CD4-positive, alpha-beta memory T cell (primary cell): Measurements from ENCODE around the gene GAPDHS. TPM values are rescaled to one million over a fixed set of nuclear protein-coding genes. Genes with fewer than 3 reads are reported as not detected.

Source experiments
- CTCF ChIA-PET: fragments of 350-600 bp; sonication (Branson Sonifier 250); formaldehyde crosslinking; loops from one replicate; lab custom pipeline; 2021; ENCODE audit warnings: inconsistent platforms; ENCODE audit not compliant: partially characterized antibody; lab: Charles Lee
- POLR2A ChIA-PET: fragments of 350-600 bp; sonication (Branson Sonifier 250); formaldehyde crosslinking; loops from one replicate; lab custom pipeline; 2021; ENCODE audit not compliant: partially characterized antibody; lab: Charles Lee
- DNase-seq, 5 donors: peaks; one replicate each; pipeline versions ENCODE4 v3.0.0 to v3.0.0-alpha.2; 2020 to 2022; ENCODE audit warnings: mixed read lengths in 1 of 5
- H3K27ac ChIP-seq: one replicate; pipeline ENCODE4 v1.7.0; 2013; ENCODE audit warnings: low read depth, low read length
- H3K27me3 ChIP-seq: 2 replicates; pipeline ENCODE4 v1.7.0; 2013; ENCODE audit warnings: mild to moderate bottlenecking, low read length, moderate library complexity; ENCODE audit not compliant: insufficient read depth
- H3K36me3 ChIP-seq: 2 replicates; pipeline ENCODE4 v1.7.0; 2013; ENCODE audit warnings: mild to moderate bottlenecking, low read length, moderate library complexity; ENCODE audit not compliant: insufficient read depth
- H3K4me1 ChIP-seq: 2 replicates; pipeline ENCODE4 v1.7.0; 2013; ENCODE audit warnings: mild to moderate bottlenecking, low read length, moderate library complexity; ENCODE audit not compliant: insufficient read depth
- H3K4me3 ChIP-seq, 2 donors: one replicate each; pipeline ENCODE4 v1.7.0; 2013; ENCODE audit warnings: low read length in 2 of 2, mild to moderate bottlenecking in 1 of 2
- H3K9me3 ChIP-seq, 2 donors: one replicate each; pipeline ENCODE4 v1.7.0; 2013; ENCODE audit warnings: low read length in 2 of 2, control low read depth in 1 of 2; ENCODE audit not compliant: control insufficient read depth in 1 of 2
- H3K27ac Mint-ChIP-seq, 7 donors: one replicate each; pipeline ENCODE4 v1.8.0; 2020 to 2021; ENCODE audit warnings: mixed read lengths in 7 of 7, mild to moderate bottlenecking in 6 of 7, inconsistent platforms in 3 of 7, moderate library complexity in 3 of 7
- H3K27me3 Mint-ChIP-seq, 2 donors: one replicate each; pipeline ENCODE4 v1.8.0; 2020 to 2021; ENCODE audit warnings: mixed read lengths in 2 of 2
- H3K36me3 Mint-ChIP-seq, 2 donors: one replicate each; pipeline ENCODE4 v1.8.0; 2020 to 2021; ENCODE audit warnings: mixed read lengths in 2 of 2, inconsistent platforms in 1 of 2, mild to moderate bottlenecking in 1 of 2
- H3K4me1 Mint-ChIP-seq, 4 donors: one replicate each; pipeline ENCODE4 v1.8.0; 2020 to 2021; ENCODE audit warnings: mixed read lengths in 4 of 4, mild to moderate bottlenecking in 1 of 4
- H3K4me3 Mint-ChIP-seq, 8 donors: one replicate each; pipeline ENCODE4 v1.8.0; 2020 to 2021; ENCODE audit warnings: mixed read lengths in 8 of 8, mild to moderate bottlenecking in 7 of 8, moderate library complexity in 6 of 8, inconsistent platforms in 3 of 8
- H3K9me3 Mint-ChIP-seq, 8 donors: one replicate each; pipeline ENCODE4 v1.8.0; 2020 to 2021; ENCODE audit warnings: mixed read lengths in 8 of 8, mild to moderate bottlenecking in 5 of 8, inconsistent platforms in 3 of 8, moderate library complexity in 1 of 8
- intact Hi-C: fragments of 100-400 bp; cut with micrococcal nuclease; formaldehyde crosslinking; loops from one replicate; pipeline ENCODE4 v1.15.1; 2023
- polyA plus RNA-seq, 2 donors: library from polyadenylated mRNA; unstranded; fragments of 300-500 nt; fragmentation: Illumina TruSeq; gene quantifications; one replicate each; pipeline ENCODE4 v1.2.3, GENCODE V29; 2021
- total RNA-seq, 2 experiments: library from RNA; stranded (reverse); gene quantifications; one replicate each; pipeline ENCODE4 v1.2.3, GENCODE V29; 2021

The GAPDHS gene
- total and polyA plus RNA-seq, 4 experiments from 2014 or later: not detected

DNA sequence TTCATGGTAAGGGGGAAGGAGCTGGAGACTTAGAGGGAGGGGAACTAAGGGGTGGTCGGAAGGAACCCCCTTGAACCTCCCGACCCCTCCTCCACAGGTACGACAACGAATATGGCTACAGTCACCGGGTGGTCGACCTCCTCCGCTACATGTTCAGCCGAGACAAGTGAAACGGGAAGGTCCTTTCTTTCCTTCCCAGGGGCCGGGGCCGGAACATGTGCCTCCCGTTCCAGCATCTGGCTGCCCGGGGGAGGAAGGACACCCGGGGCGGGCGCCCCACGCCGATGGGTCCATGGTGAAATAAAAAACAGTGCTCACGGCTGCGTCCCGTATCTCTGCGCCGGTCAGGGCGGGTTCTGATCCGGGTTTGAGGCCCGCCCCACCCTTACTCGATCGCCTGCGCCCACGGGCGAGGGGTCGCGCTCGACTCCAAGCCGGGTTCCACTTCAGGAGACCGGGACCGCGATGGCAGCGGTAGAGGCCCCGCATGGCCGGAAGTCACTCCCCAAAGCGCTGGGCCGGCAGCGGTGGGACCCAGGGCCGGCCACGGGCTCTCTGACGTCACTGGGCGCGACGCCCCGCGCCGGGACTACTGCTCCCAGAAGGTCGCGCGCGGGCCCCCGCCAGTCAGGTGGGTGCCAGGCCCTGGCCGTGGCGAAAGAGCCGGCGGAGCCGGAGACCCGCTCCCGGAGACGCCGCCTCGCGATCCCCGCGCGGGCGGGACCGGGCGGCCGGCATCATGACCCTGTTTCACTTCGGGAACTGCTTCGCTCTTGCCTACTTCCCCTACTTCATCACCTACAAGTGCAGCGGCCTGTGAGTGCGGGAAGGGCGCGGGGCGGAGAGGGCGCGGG, 12.0 kb downstream of the GAPDHS start, which contains the start of gene TMEM147:
Gene TMEM147, plus strand, starts transcription at position 626 of the 854 bp plus-strand sequence. Its CDS starts 114 bp downstream, at position 740.
- H3K27me3 Mint-ChIP-seq: no peaks in the 10 kb centered on the region
- intact Hi-C loops: loop anchor here (1.0 to 5.0 kb wide), 4 partner anchors 67 to 172 kb away; partner anchors contain the start of genes COX6B1, HAUS5 and RBM42
- Histone ChIP-seq H3K4me3 (peak within 1 kb of the TSS; percentile 36 to 84), H3K9me3 (no peaks in the 10 kb centered on the region), H3K36me3 (no peaks in the 10 kb centered on the region), H3K27me3 (no peaks in the 10 kb centered on the region), H3K27ac (peak within 1 kb of the TSS; percentile 76), H3K4me1 (peaks cover 24% of the 10 kb centered on the region)
- ChIA-PET POLR2A (interaction anchor here (1.1 kb wide), 1 partner anchor 11 kb away, joined by 3 read pairs; no protein-coding TSS in a partner anchor), CTCF (no interaction called here)
- peak within 1 kb of the TSS; percentile 87 to 96 (median 93) for H3K27ac Mint-ChIP-seq
- peak within 1 kb of the TSS; percentile 87 to 92 (median 90) for H3K4me3 Mint-ChIP-seq
- H3K36me3 Mint-ChIP-seq: peaks cover 3 to 9% of the 10 kb centered on the region in 2 donors
- no peaks in the 10 kb centered on the region for H3K9me3 Mint-ChIP-seq
- H3K4me1 Mint-ChIP-seq: peaks cover 23 to 46% (median 33%) of the 10 kb centered on the region in 4 donors
- peak; percentile 68 to 76 (median 73) for DNase-seq

GRCh38 chr19:35545855-35546381, 12.7 kb downstream of the GAPDHS start:
- H3K9me3 Mint-ChIP-seq: no peaks in the 10 kb centered on the region
- Histone ChIP-seq H3K36me3 (no peaks in the 10 kb centered on the region), H3K27me3 (no peaks in the 10 kb centered on the region), H3K9me3 (no peaks in the 10 kb centered on the region), H3K27ac (peak overlapping the region; percentile 76), H3K4me1 (peaks cover 24% of the 10 kb centered on the region), H3K4me3 (peak overlapping the region; percentile 34 to 84)
- CTCF ChIA-PET: no interaction called here
- peaks cover 23 to 46% (median 33%) of the 10 kb centered on the region in 4 donors for H3K4me1 Mint-ChIP-seq
- H3K36me3 Mint-ChIP-seq: peaks cover 3 to 9% of the 10 kb centered on the region in 2 donors
- no peaks in the 10 kb centered on the region for H3K27me3 Mint-ChIP-seq
- DNase-seq: peak; percentile 33 to 70 (median 35)
- POLR2A ChIA-PET: no interaction called here
- peak overlapping the region; percentile 72 to 92 (median 88) for H3K27ac Mint-ChIP-seq
- intact Hi-C loops: loop anchor here (1.0 to 5.0 kb wide), 4 partner anchors 66 to 171 kb away; partner anchors contain the start of genes COX6B1, HAUS5 and RBM42
- peak overlapping the region; percentile 82 to 92 (median 87) for H3K4me3 Mint-ChIP-seq

DNA sequence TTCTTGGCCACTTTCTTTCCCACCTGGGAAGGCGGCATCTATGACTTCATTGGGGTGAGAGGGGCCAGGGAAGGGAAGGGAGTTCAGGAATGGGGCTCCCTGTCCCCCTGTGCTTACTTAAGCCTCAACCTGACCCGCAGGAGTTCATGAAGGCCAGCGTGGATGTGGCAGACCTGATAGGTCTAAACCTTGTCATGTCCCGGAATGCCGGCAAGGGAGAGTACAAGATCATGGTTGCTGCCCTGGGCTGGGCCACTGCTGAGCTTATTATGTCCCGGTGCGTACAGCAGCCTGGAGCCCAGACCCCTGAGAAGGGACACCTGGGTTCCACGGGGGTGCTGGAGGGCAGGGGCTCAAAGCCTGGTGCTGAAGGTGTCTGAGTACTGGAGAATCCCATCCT, 13.3 kb downstream of the GAPDHS start:
- Mint-ChIP-seq H3K4me1 (peaks cover 23 to 46% (median 33%) of the 10 kb centered on the region in 4 donors), H3K27ac (peak overlapping the region; percentile 61 to 92 (median 84)), H3K9me3 (no peaks in the 10 kb centered on the region), H3K36me3 (peaks cover 3 to 9% of the 10 kb centered on the region in 2 donors), H3K4me3 (peak overlapping the region; percentile 82 to 92 (median 87)), H3K27me3 (no peaks in the 10 kb centered on the region)
- intact Hi-C loops: loop anchor here (5.0 kb wide), 2 partner anchors 81 to 101 kb away; partner anchors contain the start of genes COX6B1 and RBM42
- peak overlapping the region in 1 of 2 donors; percentile 84 for H3K4me3 ChIP-seq
- no peak overlapping the region for H3K27ac ChIP-seq
- ChIA-PET CTCF (no interaction called here), POLR2A (no interaction called here)
- no peaks in the 10 kb centered on the region for H3K36me3 ChIP-seq
- no peaks in the 10 kb centered on the region for H3K27me3 ChIP-seq
- peaks cover 24% of the 10 kb centered on the region for H3K4me1 ChIP-seq
- no peak for DNase-seq
- H3K9me3 ChIP-seq: no peaks in the 10 kb centered on the region

GRCh38 chr19:35549174-35549788, 16.0 kb downstream of the GAPDHS start:
- H3K36me3 Mint-ChIP-seq: peaks cover 3 to 9% of the 10 kb centered on the region in 2 donors
- Histone ChIP-seq H3K4me3 (no peak overlapping the region), H3K27ac (no peak overlapping the region), H3K36me3 (no peaks in the 10 kb centered on the region), H3K27me3 (no peaks in the 10 kb centered on the region), H3K4me1 (peaks cover 23% of the 10 kb centered on the region), H3K9me3 (no peaks in the 10 kb centered on the region)
- DNase-seq: peak; percentile 62 to 68 (median 65)
- H3K27ac Mint-ChIP-seq: peak overlapping the region in 6 of 7 donors; percentile 39 to 82 (median 61)
- H3K9me3 Mint-ChIP-seq: no peaks in the 10 kb centered on the region
- peak overlapping the region in 6 of 8 donors; percentile 14 to 67 (median 32) for H3K4me3 Mint-ChIP-seq
- CTCF ChIA-PET: interaction anchor here (1.0 to 2.9 kb wide), 19 partner anchors 8 to 270 kb away, joined by 3 to 13 read pairs (median 5); partner anchors contain the start of genes COX6B1 and HAUS5
- no peaks in the 10 kb centered on the region for H3K27me3 Mint-ChIP-seq
- peaks cover 23 to 43% (median 32%) of the 10 kb centered on the region in 4 donors for H3K4me1 Mint-ChIP-seq
- POLR2A ChIA-PET: interaction anchor here (0.7 to 2.5 kb wide), 3 partner anchors 61 to 153 kb away, joined by 3 to 6 read pairs (median 4); no protein-coding TSS in a partner anchor
- intact Hi-C loops: loop anchor here (1.0 to 5.0 kb wide), 3 partner anchors 78 to 168 kb away; partner anchors contain the start of genes COX6B1 and RBM42

GRCh38 chr19:35549879-35550523, 16.7 kb downstream of the GAPDHS start:
- no peak overlapping the region for H3K4me3 ChIP-seq
- peaks cover 3 to 7% of the 10 kb centered on the region in 2 donors for H3K36me3 Mint-ChIP-seq
- DNase-seq: no peak
- H3K27me3 Mint-ChIP-seq: no peaks in the 10 kb centered on the region
- H3K27ac Mint-ChIP-seq: peak overlapping the region in 1 of 7 donors; percentile 19
- no peak overlapping the region for H3K27ac ChIP-seq
- H3K9me3 Mint-ChIP-seq: no peaks in the 10 kb centered on the region
- peaks cover 16% of the 10 kb centered on the region for H3K4me1 ChIP-seq
- H3K4me3 Mint-ChIP-seq: no peak overlapping the region
- ChIA-PET POLR2A (no interaction called here), CTCF (interaction anchor here (1.0 to 2.9 kb wide), 11 partner anchors 7 to 142 kb away, joined by 3 to 13 read pairs (median 4); no protein-coding TSS in a partner anchor)
- no peaks in the 10 kb centered on the region for H3K36me3 ChIP-seq
- intact Hi-C loops: loop anchor here (1.0 to 5.0 kb wide), 3 partner anchors 77 to 167 kb away; partner anchors contain the start of genes COX6B1 and RBM42
- peaks cover 18 to 36% (median 26%) of the 10 kb centered on the region in 4 donors for H3K4me1 Mint-ChIP-seq
- H3K9me3 ChIP-seq: no peaks in the 10 kb centered on the region
- no peaks in the 10 kb centered on the region for H3K27me3 ChIP-seq

DNA sequence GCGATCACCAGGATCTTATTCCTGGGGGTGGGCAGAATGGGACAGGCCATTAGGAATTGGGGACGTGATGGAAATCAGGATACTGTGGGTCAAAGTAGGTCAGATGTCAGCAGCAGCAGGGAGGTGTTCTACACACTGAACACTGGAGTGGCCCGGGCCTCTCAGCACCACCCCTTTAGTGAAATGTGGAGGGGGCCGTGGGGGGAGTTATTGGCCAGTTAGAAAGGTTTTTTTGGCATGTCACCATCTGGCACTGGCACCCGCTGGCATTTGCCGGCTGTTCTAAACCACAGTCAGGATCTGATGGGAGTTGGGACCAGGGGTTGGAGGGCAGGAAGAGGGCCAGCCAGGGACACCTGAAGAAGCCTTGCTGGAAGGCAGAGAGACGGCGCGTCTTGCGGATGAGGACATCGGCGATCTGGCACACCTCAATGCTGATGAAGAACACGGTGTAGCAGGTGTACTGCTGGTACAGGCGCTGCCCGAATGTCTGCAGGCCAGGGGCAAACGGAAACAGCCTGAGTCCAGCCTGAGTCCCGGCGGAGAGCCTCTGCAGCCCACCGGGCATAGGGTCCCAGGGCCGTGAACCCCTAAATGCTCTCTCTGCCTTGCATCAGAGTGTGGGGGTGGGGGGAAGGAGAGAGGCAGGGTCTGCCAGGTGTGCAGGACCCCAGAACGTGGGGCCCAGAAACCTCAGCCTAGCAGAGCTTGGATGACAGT, 18.0 kb downstream of the GAPDHS start:
- H3K27ac ChIP-seq: no peak overlapping the region
- Mint-ChIP-seq H3K27ac (peak overlapping the region in 1 of 7 donors; percentile 41), H3K9me3 (peaks cover 0 to 2% (median 0%) of the 10 kb centered on the region in 8 donors), H3K27me3 (peaks cover 0 to 2% of the 10 kb centered on the region in 2 donors), H3K36me3 (peaks cover 3 to 5% of the 10 kb centered on the region in 2 donors), H3K4me3 (no peak overlapping the region), H3K4me1 (peaks cover 16 to 33% (median 24%) of the 10 kb centered on the region in 4 donors)
- H3K4me3 ChIP-seq: no peak overlapping the region
- CTCF ChIA-PET: interaction anchor here (1.7 kb wide), 1 partner anchor 41 kb away, joined by 4 read pairs; no protein-coding TSS in a partner anchor
- peaks cover 11% of the 10 kb centered on the region for H3K4me1 ChIP-seq
- intact Hi-C loops: no loop called here
- no peak for DNase-seq
- no peaks in the 10 kb centered on the region for H3K27me3 ChIP-seq
- POLR2A ChIA-PET: no interaction called here
- H3K9me3 ChIP-seq: no peaks in the 10 kb centered on the region
- no peaks in the 10 kb centered on the region for H3K36me3 ChIP-seq
